GM18499 (cell line): ENCODE measurements around the gene SGO2.
"Not testable (repeated sequence)": the region's sequence is repeated elsewhere in the genome, so short reads cannot be mapped to it uniquely, and the experiment has no call there.

Experiments used
- ATAC-seq: cut with Tn5 transposase; IDR thresholded peaks from one replicate; pipeline ENCODE4 v1.9.1; 2021; ENCODE audit warnings: moderate number of reproducible peaks; ENCODE audit not compliant: insufficient read depth, unreplicated experiment

The SGO2 gene

DNA sequence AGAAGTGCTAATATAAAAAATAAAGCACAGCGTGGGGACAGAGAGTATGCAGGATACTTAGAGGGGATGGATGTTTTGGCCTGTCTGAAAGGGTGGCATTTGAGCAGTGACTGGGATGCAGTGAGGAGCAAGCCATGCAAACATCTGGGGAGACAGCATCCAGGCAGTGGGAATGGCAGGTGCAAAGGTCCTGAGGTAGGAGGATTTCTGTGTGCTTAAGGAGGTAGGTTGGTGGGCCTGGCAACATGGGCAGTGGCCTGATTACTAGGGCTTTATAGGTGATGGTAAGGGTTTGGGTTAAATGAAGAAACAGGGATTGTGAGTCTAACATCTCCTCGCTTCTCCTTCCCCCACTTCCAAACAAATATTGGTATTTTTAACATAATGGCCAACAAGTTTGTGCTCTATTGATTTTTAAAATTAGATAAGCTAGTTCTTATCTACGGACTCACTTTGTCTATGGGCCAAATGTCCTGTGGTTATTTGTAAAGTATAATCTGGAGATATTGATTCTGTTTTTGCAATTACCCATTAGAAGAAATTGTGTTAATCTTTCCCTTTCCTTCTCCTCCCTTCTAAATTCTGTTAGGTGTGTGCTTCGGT lies 62.2 kb downstream of the SGO2 start:
- no peak for ATAC-seq

DNA sequence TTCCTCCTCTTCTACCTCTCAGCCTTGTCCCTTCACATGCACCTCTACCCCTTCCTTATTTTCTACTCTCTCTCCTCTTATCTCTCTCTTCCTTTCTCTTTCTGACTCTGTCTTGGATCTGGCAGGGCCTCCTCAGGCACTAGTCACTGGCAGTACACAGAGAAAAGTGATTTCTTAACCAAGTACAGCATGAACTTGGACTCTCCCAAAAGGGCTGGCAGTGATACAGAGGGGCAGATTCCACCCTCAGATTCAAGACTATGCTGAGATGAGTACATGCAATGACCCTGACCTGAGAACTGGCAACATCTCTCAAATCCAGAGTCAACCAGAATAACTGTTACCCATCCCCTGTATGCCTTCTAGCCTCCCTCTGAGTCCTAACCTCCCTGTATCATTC lies 64.1 kb downstream of the SGO2 start:
- ATAC-seq: no peak

DNA sequence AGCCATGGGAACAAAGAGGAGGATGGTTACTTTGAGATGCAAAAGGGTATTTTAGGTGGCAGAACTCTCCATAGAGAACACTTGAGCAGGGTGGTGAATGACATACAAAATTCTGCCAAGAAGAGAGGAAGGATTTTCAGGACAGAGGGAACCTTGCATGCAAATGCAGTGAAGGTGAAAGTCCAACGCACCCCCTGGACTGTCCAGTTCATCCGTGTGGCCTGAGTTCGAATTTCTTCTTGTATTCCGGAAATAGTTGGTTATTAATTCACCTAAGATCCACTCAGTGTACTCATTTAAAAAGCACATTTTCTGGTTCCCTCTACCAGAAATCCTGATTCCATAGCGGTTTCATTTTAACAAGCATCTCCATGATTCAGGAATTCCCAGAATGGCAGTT lies 65.3 kb downstream of the SGO2 start:
- no peak for ATAC-seq

DNA sequence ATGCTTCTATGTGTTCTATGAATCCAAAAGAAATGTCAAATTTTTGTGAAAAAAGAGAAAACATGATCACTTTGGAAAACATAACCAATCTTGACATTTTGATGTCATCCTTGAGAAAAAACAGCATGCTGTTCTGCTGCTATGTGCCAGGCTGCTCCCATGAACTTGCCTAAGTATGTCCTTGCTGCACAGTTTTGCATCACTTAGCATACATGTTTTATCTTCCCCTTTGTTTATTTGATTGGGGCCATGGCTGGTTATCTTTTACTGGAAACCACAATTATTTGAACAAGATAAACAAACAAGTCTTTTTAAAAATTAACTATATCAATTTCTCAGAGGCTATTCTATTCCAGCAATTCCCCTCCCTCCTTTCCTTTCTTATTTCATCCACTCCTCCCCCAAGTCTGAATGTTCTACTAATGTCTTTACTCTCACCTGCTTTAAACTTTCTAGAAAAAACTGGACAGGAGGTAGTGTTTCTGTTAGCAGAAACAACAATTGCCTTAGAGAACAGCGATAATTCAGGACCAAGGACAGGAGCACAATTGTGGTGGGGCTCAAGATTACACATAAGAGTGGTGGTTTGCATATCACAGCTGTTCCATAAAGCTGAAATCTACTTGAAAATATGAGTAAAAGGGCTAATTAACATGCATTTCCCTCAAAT lies 66.5 kb downstream of the SGO2 start:
- no peak for ATAC-seq

DNA sequence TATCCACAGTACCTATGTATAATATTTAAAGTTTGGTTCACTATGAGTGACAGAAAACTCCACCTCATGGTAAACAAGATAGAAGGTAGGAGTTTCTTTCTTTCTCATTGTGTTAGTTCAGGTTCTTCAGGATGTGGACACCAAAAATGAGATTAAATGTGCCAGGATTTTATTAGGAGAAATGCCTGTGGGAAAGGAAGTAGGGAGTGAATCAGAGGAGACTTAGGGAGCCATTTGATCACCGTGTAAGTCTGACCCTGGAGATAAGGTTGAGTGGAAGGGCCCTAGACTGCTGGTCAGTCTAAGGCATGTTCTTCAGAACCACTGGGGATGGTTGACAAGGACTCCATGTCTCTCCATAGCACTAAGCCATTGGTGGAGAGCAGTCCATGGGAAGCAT lies 67.9 kb downstream of the SGO2 start:
- ATAC-seq: no peak

DNA sequence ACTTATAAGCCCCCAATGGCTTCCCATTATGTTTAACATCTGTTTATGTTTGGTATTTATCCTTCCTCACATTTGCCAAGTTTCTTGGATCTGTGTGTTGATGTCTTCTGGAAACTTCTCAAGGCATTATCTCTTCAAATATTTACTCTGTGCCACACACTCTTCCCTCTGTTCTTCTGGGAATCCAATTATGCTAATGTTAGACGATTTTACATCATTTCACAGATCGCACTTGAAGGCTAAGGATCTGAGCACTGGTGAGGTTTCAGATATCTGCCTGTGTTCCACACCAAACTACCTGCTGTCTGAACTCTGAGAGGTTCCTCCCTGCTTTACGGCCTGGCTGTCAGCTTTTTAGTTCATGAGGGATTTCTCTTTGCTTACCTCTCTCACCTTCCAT lies 69.9 kb downstream of the SGO2 start:
- ATAC-seq: no peak

DNA sequence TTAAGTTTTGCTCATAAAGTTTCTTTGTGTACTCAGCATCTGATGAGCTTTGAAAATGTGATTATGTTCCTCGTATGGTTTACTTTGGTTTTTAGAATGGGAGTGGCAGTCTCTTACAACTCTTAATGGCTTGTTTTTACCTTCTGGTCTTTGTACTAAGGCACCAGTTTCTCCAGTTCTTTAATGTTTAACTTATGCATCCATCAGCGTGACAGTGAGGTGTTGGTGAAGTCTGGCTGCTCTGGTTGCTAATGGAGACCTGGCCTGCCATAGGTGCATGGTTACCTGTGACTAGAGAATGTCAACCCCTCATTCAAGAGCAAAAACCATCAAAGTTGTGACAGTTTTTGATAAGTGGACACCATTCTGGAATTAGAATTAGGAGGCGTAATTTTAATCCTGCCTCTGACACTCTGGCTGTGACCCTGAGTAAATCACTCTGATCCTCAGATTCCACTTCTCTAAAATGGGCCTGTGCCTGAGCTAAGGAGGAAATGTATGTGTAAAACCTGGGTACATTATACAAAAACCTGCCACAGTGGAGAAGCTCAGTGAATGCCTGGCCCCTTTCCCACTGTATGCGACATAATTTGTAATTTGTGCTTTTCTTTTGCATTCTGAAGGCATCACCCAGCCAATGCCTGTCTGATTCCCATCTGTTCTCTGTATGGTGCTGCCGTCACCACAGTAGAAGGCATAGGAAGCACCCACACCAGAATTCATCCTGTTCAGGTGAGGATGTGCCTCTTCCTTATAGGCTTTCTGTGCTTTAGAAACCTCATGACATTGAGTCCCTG lies 71.0 kb downstream of the SGO2 start:
- no peak for ATAC-seq

DNA sequence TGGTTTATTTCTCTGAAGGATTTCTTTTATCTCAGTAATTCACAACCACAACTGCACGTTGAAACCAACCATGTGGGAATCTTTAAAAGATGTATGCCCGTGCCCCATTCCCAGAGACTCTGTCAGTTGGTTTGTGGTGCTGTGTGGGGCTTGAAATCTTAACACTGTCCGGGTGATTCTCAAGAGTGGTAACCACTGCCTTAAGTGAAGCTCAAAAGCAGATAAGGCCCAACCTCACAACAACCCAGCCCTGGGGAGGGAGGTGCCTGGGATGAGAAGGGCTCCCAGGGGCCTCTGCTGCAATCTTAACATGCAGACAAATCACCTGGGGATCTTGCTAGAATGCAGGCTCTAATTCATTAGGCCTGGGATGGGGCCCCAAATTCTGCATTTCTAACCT lies 73.2 kb downstream of the SGO2 start:
- ATAC-seq: no peak

DNA sequence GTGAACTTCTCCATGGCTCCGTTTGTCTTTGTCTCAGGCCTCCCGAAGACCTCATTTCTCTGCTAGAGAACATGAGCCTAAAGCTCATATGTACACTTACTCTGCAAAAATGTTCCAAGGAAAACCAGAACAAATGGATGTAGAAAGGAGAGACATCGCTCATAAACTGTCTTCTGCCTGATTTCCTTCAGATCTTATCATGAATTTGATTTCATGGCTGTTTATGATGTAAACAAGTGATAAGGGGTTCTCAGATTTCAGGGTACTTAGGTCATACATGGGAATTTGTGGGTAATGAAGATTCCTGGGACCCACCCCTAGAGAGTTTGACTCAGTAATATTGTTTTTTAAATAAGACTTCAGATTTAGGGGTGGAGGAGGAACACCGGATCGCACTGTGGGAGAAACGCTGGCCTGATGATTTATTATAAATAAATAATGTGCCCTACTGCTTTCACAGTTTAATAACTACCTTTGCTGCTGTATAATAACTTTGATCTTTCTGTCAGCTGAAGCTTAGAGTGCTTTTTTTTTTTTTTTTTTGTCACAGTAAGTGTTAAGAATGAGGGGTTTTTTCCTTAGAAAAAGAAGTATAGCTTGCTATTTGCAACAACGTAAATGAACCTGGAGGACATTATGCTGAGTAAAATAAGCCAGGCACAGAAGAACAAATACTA lies 74.7 kb downstream of the SGO2 start:
- no peak for ATAC-seq

DNA sequence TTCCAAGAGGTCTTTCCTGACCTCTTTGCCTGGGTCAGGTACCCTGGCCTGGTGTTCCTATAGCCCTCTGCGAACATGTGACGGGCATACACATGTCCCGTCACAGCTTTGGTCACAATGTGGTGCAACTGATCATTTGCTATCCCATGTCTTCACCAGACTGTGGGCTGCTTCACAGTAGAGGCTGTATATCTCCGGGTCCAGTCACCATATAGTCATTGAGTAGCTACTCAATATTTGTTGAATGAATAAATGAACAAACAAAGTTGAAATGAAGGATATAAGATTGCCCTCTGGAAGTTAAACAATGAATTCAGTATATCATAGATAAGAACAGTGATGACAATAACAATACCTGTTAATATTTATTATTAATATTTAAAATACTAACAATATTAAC lies 76.6 kb downstream of the SGO2 start:
- no peak for ATAC-seq

DNA sequence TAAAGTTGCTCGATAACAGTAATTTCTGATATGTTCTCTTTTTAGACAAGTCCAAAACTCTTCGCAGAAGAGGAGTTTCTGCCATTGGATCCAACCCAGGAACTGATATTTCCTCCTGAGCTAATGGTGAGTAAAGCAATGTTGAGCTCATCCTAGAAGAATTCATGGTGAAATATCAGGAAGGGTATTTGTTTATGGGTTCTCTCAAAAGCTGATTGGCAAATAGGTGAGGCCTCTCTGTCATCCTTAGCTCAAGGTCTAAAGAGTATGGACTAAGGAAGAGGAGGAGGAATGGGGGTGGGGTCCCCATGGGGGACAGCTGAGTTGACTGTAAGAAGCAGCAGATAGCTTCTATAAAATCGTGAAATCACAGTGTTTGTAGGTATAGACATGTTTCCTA lies 78.0 kb downstream of the SGO2 start:
- ATAC-seq: no peak

DNA sequence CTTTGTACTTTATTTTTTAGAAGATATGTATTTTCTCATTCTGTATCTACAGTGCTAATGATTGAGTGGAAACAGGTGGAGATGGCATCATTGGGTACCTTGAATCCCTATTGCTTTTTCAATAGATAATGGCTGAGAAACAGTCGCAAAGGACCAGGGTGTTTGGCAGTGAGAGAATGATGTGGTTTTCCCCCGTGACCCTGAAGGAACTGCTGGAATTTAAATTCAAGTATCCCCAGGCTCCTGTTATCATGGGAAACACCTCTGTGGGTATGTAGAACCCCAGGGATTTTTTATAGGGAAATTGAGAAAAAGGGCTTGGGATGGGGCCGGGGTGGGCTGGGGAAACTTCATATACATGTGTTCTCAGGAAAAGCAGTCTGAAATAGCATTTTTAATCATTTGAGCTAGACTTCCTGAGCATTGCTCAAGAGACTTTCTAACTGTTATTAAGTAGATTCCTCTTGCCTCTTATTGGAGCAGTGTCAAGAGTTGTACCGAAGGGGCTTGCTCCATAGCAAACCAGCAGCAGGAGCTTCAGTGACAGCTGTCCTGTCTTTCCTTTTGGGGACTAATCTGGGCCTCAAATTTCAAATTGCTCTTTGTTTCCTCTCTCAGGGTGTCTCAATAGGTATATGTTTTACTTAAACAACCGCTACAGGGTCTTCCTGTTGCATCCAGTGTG lies 78.7 kb downstream of the SGO2 start:
- ATAC-seq: no peak

DNA sequence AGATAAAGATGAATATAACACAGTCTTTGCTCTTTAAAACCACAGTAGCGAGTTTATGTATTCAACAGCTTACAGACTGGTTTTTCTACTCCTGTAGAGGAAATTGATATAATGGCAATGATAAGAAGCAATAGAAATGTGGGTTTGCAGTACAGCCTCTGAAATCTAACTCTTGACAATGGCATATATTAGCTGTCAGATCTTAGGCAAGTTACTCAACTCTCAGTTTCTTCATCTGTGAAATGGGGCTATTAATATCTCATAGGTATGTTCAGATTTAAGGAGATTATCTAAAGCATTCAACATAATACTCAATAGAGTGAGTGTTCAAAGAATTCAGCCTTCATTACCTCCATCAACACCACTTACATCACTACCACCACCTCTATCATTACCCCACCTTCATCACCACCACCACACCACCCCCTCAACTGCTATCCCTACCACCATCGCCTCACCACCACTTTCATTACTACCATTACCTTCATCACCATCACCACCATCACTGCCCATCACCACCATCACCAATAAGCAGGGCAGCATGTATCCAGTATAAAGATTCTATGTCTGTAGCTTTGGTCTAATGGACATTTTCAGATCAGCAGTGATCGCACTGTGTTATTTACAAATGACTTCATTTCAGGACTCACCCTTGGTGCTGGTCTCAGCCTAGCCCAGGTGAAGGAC lies 82.5 kb downstream of the SGO2 start:
- ATAC-seq: no peak

DNA sequence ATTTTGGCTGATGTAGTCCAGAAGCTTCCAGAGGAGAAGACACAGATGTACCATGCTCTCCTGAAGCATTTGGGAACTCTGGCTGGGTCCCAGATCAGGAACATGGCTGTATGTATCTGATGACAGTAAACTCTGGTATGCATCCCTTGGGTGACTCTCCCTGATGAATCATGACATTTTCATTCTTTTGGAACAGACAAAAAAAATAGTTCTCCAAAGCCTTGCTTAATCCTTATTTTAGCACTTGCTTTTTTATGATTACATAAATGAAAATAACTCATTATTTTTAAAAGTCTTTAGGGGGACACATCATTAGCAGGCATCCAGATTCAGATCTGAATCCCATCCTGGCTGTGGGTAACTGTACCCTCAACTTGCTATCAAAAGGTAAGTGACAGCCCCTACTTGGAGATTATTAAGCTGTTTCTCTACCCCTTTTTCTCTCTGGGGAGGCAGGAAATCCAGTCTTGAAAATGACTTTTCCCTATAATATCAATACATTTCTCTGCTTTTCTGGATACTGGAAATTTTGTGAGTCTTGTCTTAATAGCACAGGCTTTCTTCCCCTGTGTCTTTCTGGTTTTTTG lies 83.1 kb downstream of the SGO2 start:
- no peak for ATAC-seq

DNA sequence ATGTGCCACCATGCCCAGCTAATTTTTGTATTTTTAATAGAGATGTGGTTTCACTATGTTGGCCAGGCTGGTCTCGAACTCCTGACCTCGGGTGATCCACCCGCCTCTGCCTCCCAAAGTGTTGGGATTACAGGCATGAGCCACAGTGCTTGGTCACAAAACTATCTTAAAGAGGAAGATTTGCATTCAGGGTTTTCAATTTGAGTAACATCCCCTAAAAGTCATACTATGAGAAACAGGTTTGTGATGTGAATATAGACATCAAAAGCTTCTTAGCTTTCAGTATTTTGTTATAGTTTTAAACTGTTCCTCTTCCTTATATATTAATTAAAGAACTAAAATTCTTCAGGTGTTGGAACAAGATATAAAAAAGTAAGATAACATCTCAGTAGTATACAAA lies 84.2 kb downstream of the SGO2 start:
- ATAC-seq: not testable (repeated sequence)

DNA sequence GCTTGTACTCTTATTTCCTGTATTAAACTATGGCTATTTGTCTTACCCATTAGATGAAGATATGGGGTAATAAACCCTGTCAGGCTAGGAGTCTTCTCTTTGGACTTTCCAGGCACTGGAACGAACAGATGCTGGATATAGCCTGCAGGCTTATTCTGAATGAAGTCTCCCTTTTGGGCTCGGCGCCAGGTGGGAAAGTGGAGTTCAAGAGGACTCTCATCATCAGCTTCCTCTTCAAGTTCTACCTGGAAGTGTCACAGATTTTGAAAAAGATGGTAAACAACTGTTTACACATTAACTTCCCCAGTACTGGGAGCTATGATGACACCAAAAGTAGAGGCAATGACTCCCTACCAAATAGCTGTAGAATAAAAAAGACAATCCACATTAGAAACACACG lies 87.7 kb downstream of the SGO2 start:
- no peak for ATAC-seq

DNA sequence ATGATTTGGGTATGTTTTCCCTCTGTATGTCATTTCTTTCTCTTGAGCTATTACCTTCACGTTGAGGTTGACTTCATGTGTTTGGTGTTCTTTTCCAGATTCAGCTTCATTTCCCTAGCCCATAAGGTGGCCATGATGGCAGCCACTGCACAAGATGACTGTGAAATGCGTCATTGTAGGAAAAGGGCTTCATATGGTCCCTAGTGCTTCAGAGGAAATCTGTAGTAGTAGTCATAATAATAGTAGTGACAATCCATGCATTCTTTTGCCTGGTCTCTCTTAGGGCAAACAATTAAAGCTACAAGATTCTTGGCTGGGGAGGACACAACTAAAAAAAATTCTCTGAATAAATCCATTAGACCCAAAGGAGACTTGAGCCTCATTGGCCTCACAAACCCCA lies 88.2 kb downstream of the SGO2 start:
- no peak for ATAC-seq

DNA sequence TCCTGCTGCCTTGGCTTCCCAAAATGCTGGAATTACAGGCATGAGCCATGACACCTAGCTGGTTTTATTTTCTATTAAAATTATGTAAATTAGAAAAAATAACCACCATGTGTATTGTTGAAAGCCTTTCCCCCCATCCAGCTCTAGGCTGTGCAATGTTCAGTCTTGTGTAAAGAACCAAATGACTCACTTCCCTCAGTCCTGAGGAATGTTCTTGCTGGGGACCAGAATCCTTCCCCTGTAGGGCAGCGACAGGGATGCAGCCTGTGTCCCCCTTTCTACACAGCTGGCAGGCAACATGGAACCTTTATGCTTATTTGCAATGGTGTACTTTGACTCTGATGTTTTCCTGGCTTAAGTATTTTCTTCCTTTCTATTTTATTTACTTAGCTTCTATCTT lies 89.2 kb downstream of the SGO2 start:
- ATAC-seq: no peak

DNA sequence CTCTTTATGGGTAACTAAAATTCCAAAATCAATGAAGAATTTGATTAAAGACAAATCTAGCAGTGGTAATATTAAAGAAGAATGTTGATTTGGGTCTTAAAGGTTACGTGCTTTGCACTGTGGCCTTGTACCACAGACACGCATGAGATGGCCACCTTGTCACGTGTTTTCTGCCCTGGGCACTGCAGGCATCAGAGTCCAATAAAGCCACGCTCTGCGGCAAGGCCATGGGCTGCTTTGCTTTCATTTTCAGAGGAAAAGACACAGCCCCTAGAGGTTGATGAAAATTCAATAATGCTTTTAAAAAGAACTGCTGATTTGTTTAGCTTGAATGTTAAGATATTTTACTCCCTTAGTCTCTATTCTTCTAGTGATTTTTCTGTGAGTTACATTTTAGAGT lies 90.2 kb downstream of the SGO2 start:
- no peak for ATAC-seq

DNA sequence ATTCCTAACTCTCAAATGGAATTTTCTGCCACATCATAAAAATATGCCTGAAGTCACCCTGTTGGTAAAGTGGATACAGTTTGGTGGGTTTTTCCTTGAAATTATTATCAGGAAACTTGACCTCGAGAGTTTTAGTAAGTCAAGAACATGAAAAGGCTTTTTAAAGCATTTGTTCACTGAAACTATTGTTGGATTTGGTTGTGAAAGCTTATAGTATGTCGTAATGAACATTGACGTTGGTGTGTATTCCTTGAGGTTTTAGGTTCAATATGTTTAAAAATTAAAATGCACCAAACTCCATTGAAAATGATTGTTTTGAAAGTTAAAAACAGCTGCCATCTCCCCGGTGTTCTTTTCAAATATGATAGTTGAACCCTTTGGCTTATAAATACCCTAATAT lies 90.6 kb downstream of the SGO2 start:
- no peak for ATAC-seq
